Rectal smooth muscle tissue (tissue), 1 donor: ENCODE measurements around the gene AP1S3.
A peak's percentile ranks its signal among the peaks of the same experiment; 100 is the strongest.

ENCODE experiments used
- H3K27ac ChIP-seq: one replicate; pipeline ENCODE4 v1.7.0; 2013; ENCODE audit warnings: low read depth, low read length, inconsistent platforms
- H3K27me3 ChIP-seq: one replicate; pipeline ENCODE4 v1.7.0; 2013; ENCODE audit warnings: low read length; ENCODE audit not compliant: control insufficient read depth, insufficient read depth
- H3K36me3 ChIP-seq: one replicate; pipeline ENCODE4 v1.7.0; 2013; ENCODE audit warnings: low read length; ENCODE audit not compliant: control insufficient read depth, insufficient read depth
- H3K4me1 ChIP-seq: one replicate; pipeline ENCODE4 v1.7.0; 2013; ENCODE audit warnings: low read length; ENCODE audit not compliant: control insufficient read depth, insufficient read depth
- H3K4me3 ChIP-seq: one replicate; pipeline ENCODE4 v1.7.0; 2013; ENCODE audit warnings: low read length
- H3K9ac ChIP-seq: one replicate; pipeline ENCODE4 v1.7.0; 2013; ENCODE audit warnings: low read length

Gene AP1S3

GRCh38 chr2:223846515-223846914 is 9.1 kb upstream of the AP1S3 start:
- Histone ChIP-seq H3K9ac (no peak overlapping the region), H3K27ac (no peak overlapping the region), H3K4me3 (no peak overlapping the region), H3K36me3 (peaks cover 2% of the 10 kb centered on the region), H3K4me1 (no peaks in the 10 kb centered on the region), H3K27me3 (no peaks in the 10 kb centered on the region)

GRCh38 chr2:223841436-223842190 is 4.2 kb upstream of the AP1S3 start:
- H3K9ac ChIP-seq = no peak overlapping the region
- no peak overlapping the region for H3K27ac ChIP-seq
- H3K36me3 ChIP-seq = no peaks in the 10 kb centered on the region
- no peaks in the 10 kb centered on the region for H3K27me3 ChIP-seq
- H3K4me3 ChIP-seq = no peak overlapping the region
- H3K4me1 ChIP-seq = no peaks in the 10 kb centered on the region

- Histone ChIP-seq H3K27ac (no peak overlapping the region), H3K9ac (no peak overlapping the region), H3K36me3 (no peaks in the 10 kb centered on the region), H3K4me3 (peak overlapping the region; percentile 74), H3K4me1 (no peaks in the 10 kb centered on the region), H3K27me3 (no peaks in the 10 kb centered on the region)
These were observed 1.5 kb downstream of the AP1S3 start for GRCh38 chr2:223835701-223836532.

- Histone ChIP-seq H3K4me3 (no peak overlapping the region), H3K27me3 (no peaks in the 10 kb centered on the region), H3K36me3 (no peaks in the 10 kb centered on the region), H3K27ac (no peak overlapping the region), H3K9ac (no peak overlapping the region), H3K4me1 (no peaks in the 10 kb centered on the region)
These were observed 3.0 kb downstream of the AP1S3 start for GRCh38 chr2:223834431-223834830.

GRCh38 chr2:223832241-223832903 is 5.0 kb downstream of the AP1S3 start:
- no peaks in the 10 kb centered on the region for H3K27me3 ChIP-seq
- H3K27ac ChIP-seq = no peak overlapping the region
- H3K4me3 ChIP-seq = no peak overlapping the region
- no peak overlapping the region for H3K9ac ChIP-seq
- no peaks in the 10 kb centered on the region for H3K4me1 ChIP-seq
- H3K36me3 ChIP-seq = no peaks in the 10 kb centered on the region

GRCh38 chr2:223829128-223829527 is 8.3 kb downstream of the AP1S3 start:
- Histone ChIP-seq H3K36me3 (no peaks in the 10 kb centered on the region), H3K4me3 (no peak overlapping the region), H3K27me3 (no peaks in the 10 kb centered on the region), H3K27ac (no peak overlapping the region), H3K4me1 (no peaks in the 10 kb centered on the region), H3K9ac (no peak overlapping the region)

- Histone ChIP-seq H3K4me3 (no peak overlapping the region), H3K36me3 (no peaks in the 10 kb centered on the region), H3K27ac (no peak overlapping the region), H3K27me3 (no peaks in the 10 kb centered on the region), H3K9ac (no peak overlapping the region), H3K4me1 (no peaks in the 10 kb centered on the region)
These were observed 9.1 kb downstream of the AP1S3 start for GRCh38 chr2:223828314-223828713.

GRCh38 chr2:223826995-223827394 is 10.4 kb downstream of the AP1S3 start:
- no peaks in the 10 kb centered on the region for H3K4me1 ChIP-seq
- no peak overlapping the region for H3K9ac ChIP-seq
- H3K27ac ChIP-seq = no peak overlapping the region
- no peaks in the 10 kb centered on the region for H3K36me3 ChIP-seq
- no peaks in the 10 kb centered on the region for H3K27me3 ChIP-seq
- H3K4me3 ChIP-seq = no peak overlapping the region

GRCh38 chr2:223824301-223824700 is 13.1 kb downstream of the AP1S3 start:
- no peaks in the 10 kb centered on the region for H3K27me3 ChIP-seq
- no peak overlapping the region for H3K27ac ChIP-seq
- H3K4me3 ChIP-seq = no peak overlapping the region
- H3K36me3 ChIP-seq = no peaks in the 10 kb centered on the region
- H3K4me1 ChIP-seq = no peaks in the 10 kb centered on the region
- no peak overlapping the region for H3K9ac ChIP-seq

- H3K36me3 ChIP-seq = no peaks in the 10 kb centered on the region
- H3K27me3 ChIP-seq = no peaks in the 10 kb centered on the region
- H3K9ac ChIP-seq = no peak overlapping the region
These were observed 14.6 kb downstream of the AP1S3 start for GRCh38 chr2:223822818-223823217.

GRCh38 chr2:223820549-223820948 is 16.8 kb downstream of the AP1S3 start:
- Histone ChIP-seq H3K4me3 (no peak overlapping the region), H3K9ac (no peak overlapping the region), H3K27ac (no peak overlapping the region), H3K27me3 (no peaks in the 10 kb centered on the region), H3K36me3 (no peaks in the 10 kb centered on the region), H3K4me1 (no peaks in the 10 kb centered on the region)

More at GRCh38 chr2:223822818-223823217, 14.6 kb downstream of the AP1S3 start:
- Histone ChIP-seq H3K4me1 (no peaks in the 10 kb centered on the region), H3K4me3 (no peak overlapping the region), H3K27ac (no peak overlapping the region)

- no peak overlapping the region for H3K4me3 ChIP-seq
- H3K9ac ChIP-seq = no peak overlapping the region
- H3K36me3 ChIP-seq = no peaks in the 10 kb centered on the region
- H3K4me1 ChIP-seq = no peaks in the 10 kb centered on the region
- H3K27me3 ChIP-seq = no peaks in the 10 kb centered on the region
- H3K27ac ChIP-seq = no peak overlapping the region
These were observed 17.5 kb downstream of the AP1S3 start for GRCh38 chr2:223819891-223820290.
